K562 (cell line): Measurements from ENCODE around the gene IL4I1. TPM values are rescaled to one million over a fixed set of nuclear protein-coding genes. Genes with fewer than 3 reads are reported as not detected.

Experiments
- ATAC-seq: fragments of 200-7000 bp; cut with Tn5 transposase; 3 replicates; pipeline ENCODE4 v1.9.1; 2020; ENCODE audit warnings: moderate library complexity
- BruUV-seq: library from RNA; stranded (reverse); fragments of 400-500 nt; replicated peaks from 2 replicates; lab custom pipeline; 2021; lab: Mats Ljungman, UMichigan
- CTCF ChIA-PET: fragments of 300-600 bp; formaldehyde crosslinking; extraction: SDS; loops from one replicate; lab custom pipeline; 2021; ENCODE audit warnings: low intra/inter-chr PET ratio; lab: Yijun Ruan, JAX
- POLR2A ChIA-PET: fragments of 300-600, 350-650 bp; sonication (Branson Sonifier 250); formaldehyde crosslinking; extraction: SDS; loops from one replicate; lab custom pipeline; 2021; ENCODE audit warnings: antibody characterized with exemption, inconsistent platforms; lab: Yijun Ruan, JAX
- DNase-seq, 4 experiments: peaks; one replicate each; pipeline versions ENCODE4 v3.0.0 to v3.0.0-alpha.2; 2011 to 2018; ENCODE audit warnings: low spot score in 3 of 4, mixed read lengths in 3 of 4; ENCODE audit errors: extremely low read depth in 1 of 4
- FAIRE-seq: peaks from 2 replicates; lab custom pipeline; 2011; peaks lifted over from hg19 to GRCh38; lab: Jason Lieb, UNC
- H2AFZ ChIP-seq: 2 replicates; pipeline ENCODE4 v1.6.0; 2011; ENCODE audit warnings: low read depth, low read length, control low read depth, inconsistent platforms
- H3K27ac ChIP-seq: fragments of 200-600 bp; 3 replicates; pipeline ENCODE4 v1.8.0; 2011; ENCODE audit warnings: low read depth, mild to moderate bottlenecking, control low read depth, inconsistent platforms, low read length, moderate library complexity, mixed read lengths; ENCODE audit errors: extremely low read depth
- H3K27me3 ChIP-seq, 2 experiments: fragments of 300-600 bp in 1 of 2; 2 replicates in 1 of 2; 3 replicates in 1 of 2; pipeline versions ENCODE4 v1.6.0 to v1.8.0; 2011; ENCODE audit warnings: inconsistent platforms in 2 of 2, low read length in 2 of 2, mild to moderate bottlenecking in 1 of 2, mixed read lengths in 1 of 2, moderate library complexity in 1 of 2; ENCODE audit not compliant: control insufficient read depth in 2 of 2, insufficient read depth in 2 of 2
- H3K36me3 ChIP-seq: fragments of 300-600 bp; 3 replicates; pipeline ENCODE4 v1.8.0; 2011; ENCODE audit warnings: mild to moderate bottlenecking, low read length, inconsistent platforms; ENCODE audit not compliant: control insufficient read depth, insufficient read depth
- H3K4me1 ChIP-seq, 2 experiments: fragments of 200-600 bp in 1 of 2; replicated peaks in 1 of 2; 2 replicates in 1 of 2; 3 replicates in 1 of 2; pipeline versions ENCODE4 v1.5.1 to v1.8.0; 2011; ENCODE audit warnings: inconsistent platforms in 2 of 2, low read length in 2 of 2, mild to moderate bottlenecking in 1 of 2, mixed read lengths in 1 of 2, moderate library complexity in 1 of 2; ENCODE audit not compliant: control insufficient read depth in 2 of 2, insufficient read depth in 2 of 2
- H3K4me2 ChIP-seq: 2 replicates; pipeline ENCODE4 v1.6.1; 2011; ENCODE audit warnings: low read length, control low read depth, inconsistent platforms, mixed read lengths; ENCODE audit not compliant: insufficient read depth
- H3K4me3 ChIP-seq: fragments of 200-600 bp; sonication (generic), shearing (Covaris generic); 2 replicates; pipeline ENCODE4 v1.5.1; 2016; ENCODE audit warnings: control low read depth, inconsistent platforms
- H3K79me2 ChIP-seq: fragments of 200-600 bp; 3 replicates; pipeline ENCODE4 v1.8.0; 2011; ENCODE audit warnings: low read length, inconsistent platforms; ENCODE audit not compliant: control insufficient read depth, insufficient read depth
- H3K9ac ChIP-seq, 2 experiments: 2 replicates each; pipeline versions ENCODE4 v1.6.0 to v1.6.1; 2011; ENCODE audit warnings: low read depth in 2 of 2, low read length in 2 of 2, control low read depth in 1 of 2, inconsistent platforms in 1 of 2, mild to moderate bottlenecking in 1 of 2, mixed read lengths in 1 of 2; ENCODE audit not compliant: insufficient read depth in 1 of 2
- H3K9me1 ChIP-seq: one replicate; pipeline ENCODE4 v1.6.0; 2011; ENCODE audit warnings: inconsistent platforms, mild to moderate bottlenecking, low read length, moderate library complexity; ENCODE audit not compliant: control insufficient read depth, insufficient read depth
- H3K9me3 ChIP-seq: replicated peaks from 2 replicates; pipeline ENCODE4 v1.5.1; 2011; ENCODE audit warnings: low read depth, low read length, inconsistent platforms; ENCODE audit not compliant: control insufficient read depth, insufficient read depth
- H4K20me1 ChIP-seq: replicated peaks from 2 replicates; pipeline ENCODE4 v1.6.1; 2011; ENCODE audit warnings: low read length, inconsistent platforms, mixed read lengths; ENCODE audit not compliant: control insufficient read depth, insufficient read depth
- ATF2 ChIP-seq: sonication (generic); formaldehyde crosslinking; IDR thresholded peaks from 2 replicates; pipeline ENCODE4 v1.8.1; 2022; ENCODE audit warnings: missing genetic modification reagents
- DIDO1 ChIP-seq: fragments of 450-650 bp; IDR thresholded peaks from 2 replicates; pipeline ENCODE4 v1.6.1; 2016; ENCODE audit warnings: low read depth, missing biosample characterization, missing genetic modification characterization
- ELK1 ChIP-seq: sonication (generic); formaldehyde crosslinking; IDR thresholded peaks from 2 replicates; pipeline ENCODE4 v1.8.1; 2022; ENCODE audit warnings: missing genetic modification reagents
- NCOA6 ChIP-seq: fragments of 450-650 bp; IDR thresholded peaks from 2 replicates; pipeline ENCODE4 v1.6.1; 2017; ENCODE audit warnings: mild to moderate bottlenecking
- NFE2 ChIP-seq: IDR thresholded peaks from 2 replicates; pipeline ENCODE4 v1.6.1; 2014; ENCODE audit warnings: antibody characterized with exemption, low read depth
- PHB ChIP-seq: fragments of 250-450 bp; sonication (Bioruptor Pico); IDR thresholded peaks from 2 replicates; pipeline ENCODE4 v1.5.0; 2021
- TARDBP ChIP-seq: fragments of 450-650 bp; IDR thresholded peaks from 2 replicates; pipeline ENCODE4 v1.6.1; 2016
- ZNF12 ChIP-seq: sonication (generic); formaldehyde crosslinking; IDR thresholded peaks from 2 replicates; pipeline ENCODE4 v1.4.0; 2020; ENCODE audit warnings: mild to moderate bottlenecking, missing genetic modification reagents
- ZNF282 ChIP-seq: sonication (generic); formaldehyde crosslinking; IDR thresholded peaks from 2 replicates; pipeline ENCODE4 v1.8.1; 2023; ENCODE audit warnings: missing genetic modification reagents
- ZNF561 ChIP-seq: fragments of 450-650 bp; formaldehyde crosslinking; conservative IDR thresholded peaks from 2 replicates; pipeline ENCODE4 v1.4.0; 2020; ENCODE audit warnings: mild to moderate bottlenecking, moderate library complexity
- ZNF644 ChIP-seq: fragments of 200-800 bp; sonication (Bioruptor generic); IDR thresholded peaks from 2 replicates; pipeline ENCODE4 v1.6.1; 2016; ENCODE audit warnings: low read depth, missing genetic modification characterization, missing compliant biosample characterization
- WGBS: fragments of 100-300 bp; shearing (Covaris generic); methylation state at CpG from one replicate; pipeline ENCODE4 v1.1.6; 2016; ENCODE audit warnings: low coverage, mixed read lengths; ENCODE audit not compliant: insufficient coverage; ENCODE audit errors: missing lambda C conversion rate; 5-methylcytosine and 5-hydroxymethylcytosine counted together
- in situ Hi-C: fragments of 300-500 bp; cut with MboI; formaldehyde crosslinking; loops from 4 replicates; pipeline ENCODE4 v1.15.0; 2018; ENCODE audit warnings: inconsistent platforms, mixed read lengths
- intact Hi-C: fragments of 100-400 bp; cut with micrococcal nuclease; formaldehyde crosslinking; loops from 2 replicates; pipeline ENCODE4 v1.14.2; 2022
- polyA plus RNA-seq, 8 experiments: library from polyadenylated mRNA; depleted of rRNA in 4 of 8; stranded (reverse) in 5 of 8; unstranded in 3 of 8; fragments of >200 nt; fragmentation: Nextera tagmentation in 2 of 8; fragmentation: Illumina TruSeq in 1 of 8; extraction: Ambion mirVana in 2 of 8; extraction: Trizol in 1 of 8; gene quantifications; 2 replicates each; pipeline versions ENCODE4 v1.2.1 to v1.2.3, GENCODE V29; 2011 to 2014; ENCODE audit warnings: inconsistent platforms in 1 of 8, missing spikeins in 1 of 8
- total RNA-seq, 7 experiments: library from RNA; depleted of rRNA in 6 of 7; stranded (reverse); fragments of >200 nt in 6 of 7; fragmentation: Illumina TruSeq in 2 of 7; extraction: Trizol in 2 of 7; gene quantifications; 2 replicates each; pipeline versions ENCODE4 v1.2.1 to v1.2.3, GENCODE V29; 2011 to 2021; ENCODE audit warnings: low replicate concordance in 1 of 7
- TF ChIP-seq, protein P1 (sequence below), 3 experiments: IDR thresholded peaks in 2 of 3; conservative IDR thresholded peaks in 1 of 3; 2 replicates each; pipeline ENCODE4 v1.5.1; 2011 to 2012; ENCODE audit warnings: low read length in 3 of 3, mild to moderate bottlenecking in 3 of 3, control low read depth in 2 of 3, improper control_type of control experiment in 1 of 3, inconsistent platforms in 1 of 3, low read depth in 1 of 3, mixed read lengths in 1 of 3, moderate library complexity in 1 of 3; ENCODE audit not compliant: insufficient read depth in 2 of 3
- TF ChIP-seq, protein P2 (sequence below): fragments of 450-650 bp; IDR thresholded peaks from 2 replicates; pipeline ENCODE4 v1.7.1; 2018; ENCODE audit warnings: mild to moderate bottlenecking, low read depth; ENCODE audit not compliant: partially characterized antibody

Gene IL4I1
- total and polyA plus RNA-seq, 9 of the 15 experiments (the other 6 are each of a cell fraction or from before 2014, with no cell fraction given), result 0.06 to 0.95 (median 0.43) TPM; not detected in 2

- in situ Hi-C loops, result loop anchor here (10.0 kb wide), 1 partner anchor 381 kb away; the partner anchor contains the start of gene RPS11
- TF ChIP-seq ELK1 (CRISPR knock-in tag), result no peak
- TF ChIP-seq NFE2, result no peak
- TF ChIP-seq ATF2 (CRISPR knock-in tag), result no peak
- no peak for TF ChIP-seq ZNF282 (CRISPR knock-in tag)
- 0 out of 2 replicates have a peak, but pooled peaks have one; percentile 83 for TF ChIP-seq PHB (CRISPR knock-in tag)
- TF ChIP-seq TARDBP, result no peak
- TF ChIP-seq DIDO1, result peak; percentile 7; the same call in 1 of the 2 replicates
- TF ChIP-seq ZNF644, result no peak
- TF ChIP-seq, protein P1, sequence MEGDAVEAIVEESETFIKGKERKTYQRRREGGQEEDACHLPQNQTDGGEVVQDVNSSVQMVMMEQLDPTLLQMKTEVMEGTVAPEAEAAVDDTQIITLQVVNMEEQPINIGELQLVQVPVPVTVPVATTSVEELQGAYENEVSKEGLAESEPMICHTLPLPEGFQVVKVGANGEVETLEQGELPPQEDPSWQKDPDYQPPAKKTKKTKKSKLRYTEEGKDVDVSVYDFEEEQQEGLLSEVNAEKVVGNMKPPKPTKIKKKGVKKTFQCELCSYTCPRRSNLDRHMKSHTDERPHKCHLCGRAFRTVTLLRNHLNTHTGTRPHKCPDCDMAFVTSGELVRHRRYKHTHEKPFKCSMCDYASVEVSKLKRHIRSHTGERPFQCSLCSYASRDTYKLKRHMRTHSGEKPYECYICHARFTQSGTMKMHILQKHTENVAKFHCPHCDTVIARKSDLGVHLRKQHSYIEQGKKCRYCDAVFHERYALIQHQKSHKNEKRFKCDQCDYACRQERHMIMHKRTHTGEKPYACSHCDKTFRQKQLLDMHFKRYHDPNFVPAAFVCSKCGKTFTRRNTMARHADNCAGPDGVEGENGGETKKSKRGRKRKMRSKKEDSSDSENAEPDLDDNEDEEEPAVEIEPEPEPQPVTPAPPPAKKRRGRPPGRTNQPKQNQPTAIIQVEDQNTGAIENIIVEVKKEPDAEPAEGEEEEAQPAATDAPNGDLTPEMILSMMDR (IDR thresholded peaks at IDR 0.05 in 2 of 3, conservative IDR thresholded peaks at IDR 0.05 in 1 of 3; ENCODE audit: insufficient read depth in 2 of 3, low read depth in 1 of 3, low read length in 3 of 3), result no peak
- TF ChIP-seq, protein P2, sequence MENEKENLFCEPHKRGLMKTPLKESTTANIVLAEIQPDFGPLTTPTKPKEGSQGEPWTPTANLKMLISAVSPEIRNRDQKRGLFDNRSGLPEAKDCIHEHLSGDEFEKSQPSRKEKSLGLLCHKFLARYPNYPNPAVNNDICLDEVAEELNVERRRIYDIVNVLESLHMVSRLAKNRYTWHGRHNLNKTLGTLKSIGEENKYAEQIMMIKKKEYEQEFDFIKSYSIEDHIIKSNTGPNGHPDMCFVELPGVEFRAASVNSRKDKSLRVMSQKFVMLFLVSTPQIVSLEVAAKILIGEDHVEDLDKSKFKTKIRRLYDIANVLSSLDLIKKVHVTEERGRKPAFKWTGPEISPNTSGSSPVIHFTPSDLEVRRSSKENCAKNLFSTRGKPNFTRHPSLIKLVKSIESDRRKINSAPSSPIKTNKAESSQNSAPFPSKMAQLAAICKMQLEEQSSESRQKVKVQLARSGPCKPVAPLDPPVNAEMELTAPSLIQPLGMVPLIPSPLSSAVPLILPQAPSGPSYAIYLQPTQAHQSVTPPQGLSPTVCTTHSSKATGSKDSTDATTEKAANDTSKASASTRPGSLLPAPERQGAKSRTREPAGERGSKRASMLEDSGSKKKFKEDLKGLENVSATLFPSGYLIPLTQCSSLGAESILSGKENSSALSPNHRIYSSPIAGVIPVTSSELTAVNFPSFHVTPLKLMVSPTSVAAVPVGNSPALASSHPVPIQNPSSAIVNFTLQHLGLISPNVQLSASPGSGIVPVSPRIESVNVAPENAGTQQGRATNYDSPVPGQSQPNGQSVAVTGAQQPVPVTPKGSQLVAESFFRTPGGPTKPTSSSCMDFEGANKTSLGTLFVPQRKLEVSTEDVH, result peak; percentile 54
- TF ChIP-seq ZNF561 (CRISPR knock-in tag), result no peak
- no peak for TF ChIP-seq ZNF12 (CRISPR knock-in tag)
- TF ChIP-seq NCOA6, result no peak
These were observed 20.7 kb downstream of the IL4I1 start for GRCh38 chr19:49875857-49876421.

More at GRCh38 chr19:49875857-49876421, 20.7 kb downstream of the IL4I1 start:
- H3K4me3 ChIP-seq, result peak overlapping the region; percentile 84
- H4K20me1 ChIP-seq, result no peaks in the 10 kb centered on the region
- peaks cover 2% of the 10 kb centered on the region for H3K9me1 ChIP-seq
- H3K79me2 ChIP-seq, result peaks cover 35% of the 10 kb centered on the region
- peak overlapping the region; percentile 85 for H2AFZ ChIP-seq
- under 1% methylated on average over 16 of the region's 28 CpGs for WGBS
- peaks cover 50% of the 10 kb centered on the region; the same call in 2 of the 3 replicates for H3K36me3 ChIP-seq
- H3K27me3 ChIP-seq, result no peaks in the 10 kb centered on the region
- ChIA-PET POLR2A (interaction anchor here (0.5 to 3.0 kb wide), 13 partner anchors 8 to 115 kb away, joined by 3 to 19 read pairs (median 4); partner anchors contain the start of genes ATF5, NUP62 and PTOV1), CTCF (no interaction called here)
- TSS peak; percentile 58 for BruUV-seq
- peak overlapping the region; percentile 99 for H3K27ac ChIP-seq
- no peaks in the 10 kb centered on the region for H3K9me3 ChIP-seq
- FAIRE-seq, result peak; percentile 52
- H3K4me2 ChIP-seq, result peak overlapping the region; percentile 99
- intact Hi-C loops, result loop anchor here (10.0 kb wide), 1 partner anchor 161 kb away; no protein-coding TSS in a partner anchor
- peaks cover 9 to 74% of the 10 kb centered on the region in 2 experiments; a peak in 4 of 5 replicates for H3K4me1 ChIP-seq
- DNase-seq, result peak; percentile 58 to 76 (median 59)
- ATAC-seq, result peak; percentile 33
- peak overlapping the region; percentile 98 to 99 for H3K9ac ChIP-seq
